OCI-M2 (cell line): Measurements from ENCODE around the gene TMEM238L.

Source experiments
- DNase-seq: peaks from one replicate; lab custom pipeline; 2025; ENCODE audit not compliant: unreplicated experiment; lab: John Stamatoyannopoulos, UW

The TMEM238L gene

GRCh38 chr17:10775740-10776356 is 28.1 kb downstream of the TMEM238L start:
- DNase-seq, result no peak

GRCh38 chr17:10775058-10775457 is 28.8 kb downstream of the TMEM238L start:
- no peak for DNase-seq

- no peak for DNase-seq
Observed at GRCh38 chr17:10773391-10773790, 30.5 kb downstream of the TMEM238L start.

GRCh38 chr17:10772425-10773380 is 31.2 kb downstream of the TMEM238L start:
- no peak for DNase-seq

GRCh38 chr17:10771148-10771547 is 32.8 kb downstream of the TMEM238L start:
- no peak for DNase-seq

- no peak for DNase-seq
Observed at GRCh38 chr17:10769840-10770239, 34.1 kb downstream of the TMEM238L start.

- no peak for DNase-seq
Observed at GRCh38 chr17:10768750-10769251, 35.1 kb downstream of the TMEM238L start.

- no peak for DNase-seq
Observed at GRCh38 chr17:10767232-10767631, 36.7 kb downstream of the TMEM238L start.

GRCh38 chr17:10762037-10762436 is 41.9 kb downstream of the TMEM238L start:
- no peak for DNase-seq

GRCh38 chr17:10761281-10761680 is 42.6 kb downstream of the TMEM238L start:
- no peak for DNase-seq

- no peak for DNase-seq
Observed at GRCh38 chr17:10758062-10758461, 45.8 kb downstream of the TMEM238L start.

GRCh38 chr17:10757647-10758046 is 46.3 kb downstream of the TMEM238L start:
- no peak for DNase-seq

GRCh38 chr17:10757067-10757466 is 46.8 kb downstream of the TMEM238L start:
- no peak for DNase-seq

GRCh38 chr17:10756619-10757018 is 47.3 kb downstream of the TMEM238L start:
- DNase-seq, result no peak

GRCh38 chr17:10756185-10756584 is 47.7 kb downstream of the TMEM238L start:
- DNase-seq, result no peak

- DNase-seq, result no peak
Observed at GRCh38 chr17:10755592-10756127, 48.2 kb downstream of the TMEM238L start.

GRCh38 chr17:10754861-10755591 is 48.9 kb downstream of the TMEM238L start:
- DNase-seq, result no peak

- no peak for DNase-seq
Observed at GRCh38 chr17:10754109-10754508, 49.8 kb downstream of the TMEM238L start.

- DNase-seq, result no peak
Observed at GRCh38 chr17:10752696-10753095, 51.2 kb downstream of the TMEM238L start.

- no peak for DNase-seq
Observed at GRCh38 chr17:10751563-10751962, 52.3 kb downstream of the TMEM238L start.

- DNase-seq, result no peak
Observed at GRCh38 chr17:10750210-10750609, 53.7 kb downstream of the TMEM238L start.
